ENCODE results near the gene VPS37D. TPM values are rescaled to one million over a fixed set of nuclear protein-coding genes. Genes with fewer than 3 reads are reported as not detected.

The VPS37D gene
- total RNA-seq, 2 donors from 2014 or later, result 0.25 to 0.36 TPM

Other genes with a start within 250 kb of the VPS37D start
- under 1 TPM; 0.42 to 0.43 TPM for gene FZD9, start 234.1 kb upstream of the VPS37D start, total RNA-seq
- 100 to 1,000 TPM in 1 of 2 donors, 10 to 100 TPM in 1; 79.0 to 132 TPM for gene BAZ1B, start 145.5 kb upstream of the VPS37D start, total RNA-seq
- gene BCL7B, start 110.1 kb upstream of the VPS37D start, total RNA-seq, result 10 to 100 TPM; 78.7 to 83.7 TPM
- 10 to 100 TPM; 30.7 to 36.6 TPM for gene TBL2, start 89.3 kb upstream of the VPS37D start, total RNA-seq
- gene MLXIPL, start 43.3 kb upstream of the VPS37D start, total RNA-seq, result under 1 TPM in 1 of 2 donors, not detected in 1; 0.43 TPM
- 1 to 10 TPM; 8.0 to 9.2 TPM for gene DNAJC30, start 15.6 kb downstream of the VPS37D start, total RNA-seq
- gene BUD23, start 15.8 kb downstream of the VPS37D start, total RNA-seq, result 10 to 100 TPM; 76.4 to 99.9 TPM
- gene STX1A, start 51.8 kb downstream of the VPS37D start, total RNA-seq, result 10 to 100 TPM; 17.8 to 23.2 TPM
- 10 to 100 TPM; 16.9 to 24.2 TPM for gene ABHD11, start 71.0 kb downstream of the VPS37D start, total RNA-seq
- gene CLDN3, start 102.4 kb downstream of the VPS37D start, total RNA-seq, result not detected
- gene CLDN4, start 163.2 kb downstream of the VPS37D start, total RNA-seq, result not detected
- not detected for gene METTL27, start 174.7 kb downstream of the VPS37D start, total RNA-seq
- gene TMEM270, start 193.3 kb downstream of the VPS37D start, total RNA-seq, result not detected

All from natural killer cell treated with Interleukin-12 subunit alpha and Interleukin-12 subunit beta and Interleukin-15 and Interleukin-18, amount 100 ng/mL, for 72 hours (primary cell).